Measurements from ENCODE around the gene ADAM12.

- TF ChIP-seq, protein P1, sequence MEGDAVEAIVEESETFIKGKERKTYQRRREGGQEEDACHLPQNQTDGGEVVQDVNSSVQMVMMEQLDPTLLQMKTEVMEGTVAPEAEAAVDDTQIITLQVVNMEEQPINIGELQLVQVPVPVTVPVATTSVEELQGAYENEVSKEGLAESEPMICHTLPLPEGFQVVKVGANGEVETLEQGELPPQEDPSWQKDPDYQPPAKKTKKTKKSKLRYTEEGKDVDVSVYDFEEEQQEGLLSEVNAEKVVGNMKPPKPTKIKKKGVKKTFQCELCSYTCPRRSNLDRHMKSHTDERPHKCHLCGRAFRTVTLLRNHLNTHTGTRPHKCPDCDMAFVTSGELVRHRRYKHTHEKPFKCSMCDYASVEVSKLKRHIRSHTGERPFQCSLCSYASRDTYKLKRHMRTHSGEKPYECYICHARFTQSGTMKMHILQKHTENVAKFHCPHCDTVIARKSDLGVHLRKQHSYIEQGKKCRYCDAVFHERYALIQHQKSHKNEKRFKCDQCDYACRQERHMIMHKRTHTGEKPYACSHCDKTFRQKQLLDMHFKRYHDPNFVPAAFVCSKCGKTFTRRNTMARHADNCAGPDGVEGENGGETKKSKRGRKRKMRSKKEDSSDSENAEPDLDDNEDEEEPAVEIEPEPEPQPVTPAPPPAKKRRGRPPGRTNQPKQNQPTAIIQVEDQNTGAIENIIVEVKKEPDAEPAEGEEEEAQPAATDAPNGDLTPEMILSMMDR (IDR thresholded peaks at IDR 0.05 in 8 of 11, conservative IDR thresholded peaks at IDR 0.05 in 3 of 11): no peak
- no peak for TF ChIP-seq POLR2A (IDR thresholded peaks at IDR 0.05)
Measured at GRCh38 chr10:126075009-126075408, 313.3 kb downstream of the ADAM12 start.

All from spleen (tissue), 7 donors.